Keratinocyte (primary cell): ENCODE results near the gene MPZL2. TPM values are rescaled to one million over a fixed set of nuclear protein-coding genes. Genes with fewer than 3 reads are reported as not detected.

Source experiments
- DNase-seq: peaks from one replicate; pipeline ENCODE4 v3.0.0-alpha.2; 2011; ENCODE audit warnings: low read depth, missing footprints, low spot score
- FAIRE-seq: peaks from 2 replicates; lab custom pipeline; 2011; peaks lifted over from hg19 to GRCh38; lab: Jason Lieb, UNC
- H2AFZ ChIP-seq: 2 replicates; pipeline ENCODE4 v1.6.0; 2012; ENCODE audit warnings: low read length, control low read depth, inconsistent platforms; ENCODE audit not compliant: control insufficient read depth
- H3K27ac ChIP-seq: 2 replicates; pipeline ENCODE4 v1.5.1; 2011; ENCODE audit warnings: low read length; ENCODE audit not compliant: control insufficient read depth, insufficient read depth
- H3K27me3 ChIP-seq: 3 replicates; pipeline ENCODE4 v1.6.0; 2011; ENCODE audit warnings: low read length; ENCODE audit not compliant: control insufficient read depth, insufficient read depth; ENCODE audit errors: extremely low read depth
- H3K36me3 ChIP-seq, 2 experiments: 2 replicates in 1 of 2; 3 replicates in 1 of 2; pipeline ENCODE4 v1.5.1; 2011; ENCODE audit warnings: low read length in 2 of 2, mild to moderate bottlenecking in 1 of 2; ENCODE audit not compliant: control insufficient read depth in 2 of 2, insufficient read depth in 2 of 2; ENCODE audit errors: extremely low read depth in 1 of 2
- H3K4me1 ChIP-seq: 3 replicates; pipeline ENCODE4 v1.5.1; 2011; ENCODE audit warnings: low read length; ENCODE audit not compliant: control insufficient read depth, insufficient read depth; ENCODE audit errors: extremely low read depth
- H3K4me2 ChIP-seq: 3 replicates; pipeline ENCODE4 v1.6.0; 2011; ENCODE audit warnings: low read depth, low read length; ENCODE audit not compliant: control insufficient read depth, insufficient read depth; ENCODE audit errors: extremely low read depth
- H3K4me3 ChIP-seq, 3 experiments: fragments of 200-600 bp in 1 of 3; sonication (generic) in 1 of 3; 2 replicates in 2 of 3; 3 replicates in 1 of 3; pipeline ENCODE4 v1.5.1; 2011 to 2016; ENCODE audit warnings: low read length in 3 of 3, mild to moderate bottlenecking in 3 of 3, control low read depth in 2 of 3, inconsistent platforms in 1 of 3, low read depth in 1 of 3, mixed read lengths in 1 of 3, mixed run types in 1 of 3, moderate library complexity in 1 of 3; ENCODE audit not compliant: control insufficient read depth in 2 of 3, insufficient read depth in 2 of 3; ENCODE audit errors: extremely low read depth in 1 of 3
- H3K79me2 ChIP-seq: 2 replicates; pipeline ENCODE4 v1.6.0; 2012; ENCODE audit warnings: low read length; ENCODE audit not compliant: control insufficient read depth, insufficient read depth
- H3K9ac ChIP-seq: 3 replicates; pipeline ENCODE4 v1.6.0; 2011; ENCODE audit warnings: low read length; ENCODE audit not compliant: control insufficient read depth, insufficient read depth; ENCODE audit errors: extremely low read depth
- H3K9me1 ChIP-seq: 3 replicates; pipeline ENCODE4 v1.6.0; 2011; ENCODE audit warnings: low read length; ENCODE audit not compliant: control insufficient read depth, insufficient read depth; ENCODE audit errors: extremely low read depth
- H3K9me3 ChIP-seq: 2 replicates; pipeline ENCODE4 v1.5.1; 2012; ENCODE audit warnings: low read depth, low read length; ENCODE audit not compliant: control insufficient read depth
- H4K20me1 ChIP-seq: 3 replicates; pipeline ENCODE4 v1.6.0; 2011; ENCODE audit warnings: low read length; ENCODE audit not compliant: control insufficient read depth, insufficient read depth; ENCODE audit errors: extremely low read depth
- CTCF ChIP-seq, 3 experiments: IDR thresholded peaks in 1 of 3; conservative IDR thresholded peaks in 1 of 3; optimal IDR thresholded peaks in 1 of 3; 2 replicates in 2 of 3; 3 replicates in 1 of 3; pipeline versions ENCODE3 to v1.5.1; 2011; ENCODE audit warnings: low read length in 3 of 3, mild to moderate bottlenecking in 3 of 3, moderate library complexity in 2 of 3, control low read depth in 1 of 3, inconsistent platforms in 1 of 3; ENCODE audit not compliant: insufficient read depth in 2 of 3; ENCODE audit errors: extremely low read depth in 1 of 3
- EZH2 ChIP-seq: IDR thresholded peaks from one replicate; pipeline ENCODE4 v1.6.1; 2012; ENCODE audit warnings: inconsistent platforms, mild to moderate bottlenecking, low read length, moderate library complexity
- dilution Hi-C: fragments of 300-500 bp; cut with MboI; formaldehyde crosslinking; loops from one replicate; pipeline ENCODE4 v1.7.0; 2020; ENCODE audit warnings: low sequenced_read_pairs; ENCODE audit not compliant: extremely low pct_ligation_motif_present
- polyA plus RNA-seq, 5 experiments: library from polyadenylated mRNA; depleted of rRNA in 3 of 5; stranded (reverse) in 3 of 5; stranded (forward) in 1 of 5; unstranded in 1 of 5; fragments of >200 nt; gene quantifications; 1 replicate in 1 of 5; 2 replicates in 3 of 5; 3 replicates in 1 of 5; pipeline versions ENCODE4 v1.2.1 to v1.2.3, GENCODE V29; 2011 to 2012; ENCODE audit warnings: missing spikeins in 2 of 5, low read depth in 1 of 5, low replicate concordance in 1 of 5

The MPZL2 gene
- polyA plus RNA-seq, 1 donor (not counting 4 experiments of a cell fraction or from before 2014, with no cell fraction given): 225 TPM

- Histone ChIP-seq H3K27me3 (peaks cover 5% of the 10 kb centered on the region), H3K4me3 (no peak overlapping the region), H3K27ac (no peak overlapping the region), H3K9me1 (no peaks in the 10 kb centered on the region), H2AFZ (no peak overlapping the region), H3K4me1 (no peaks in the 10 kb centered on the region), H4K20me1 (no peaks in the 10 kb centered on the region), H3K36me3 (peaks cover 2% of the 10 kb centered on the region in 2 experiments), H3K9ac (no peak overlapping the region), H3K79me2 (no peaks in the 10 kb centered on the region), H3K9me3 (no peaks in the 10 kb centered on the region), H3K4me2 (no peak overlapping the region)
- FAIRE-seq: no peak
- dilution Hi-C loops: no loop called here
- no peak for DNase-seq
- no peak for TF ChIP-seq EZH2
- no peak for TF ChIP-seq CTCF (optimal IDR thresholded peaks at IDR 0.05 in 1 of 3, IDR thresholded peaks at IDR 0.05 in 1 of 3, conservative IDR thresholded peaks at IDR 0.05 in 1 of 3; ENCODE audit: extremely low read depth in 1 of 3, insufficient read depth in 2 of 3, low read length in 3 of 3)
These were observed 40.1 kb downstream of the MPZL2 start for GRCh38 chr11:118223992-118224391.

GRCh38 chr11:118223570-118223969, 40.5 kb downstream of the MPZL2 start:
- Histone ChIP-seq H3K4me1 (no peaks in the 10 kb centered on the region), H3K4me2 (no peak overlapping the region), H3K27me3 (peaks cover 5% of the 10 kb centered on the region), H3K79me2 (no peaks in the 10 kb centered on the region), H4K20me1 (no peaks in the 10 kb centered on the region), H2AFZ (no peak overlapping the region), H3K4me3 (no peak overlapping the region), H3K36me3 (peaks cover 2% of the 10 kb centered on the region in 2 experiments), H3K9ac (no peak overlapping the region), H3K9me1 (no peaks in the 10 kb centered on the region), H3K9me3 (no peaks in the 10 kb centered on the region), H3K27ac (no peak overlapping the region)
- DNase-seq (no peak), FAIRE-seq (no peak)
- dilution Hi-C loops: no loop called here
- TF ChIP-seq EZH2 (no peak), CTCF (optimal IDR thresholded peaks at IDR 0.05 in 1 of 3, IDR thresholded peaks at IDR 0.05 in 1 of 3, conservative IDR thresholded peaks at IDR 0.05 in 1 of 3; ENCODE audit: extremely low read depth in 1 of 3, insufficient read depth in 2 of 3, low read length in 3 of 3) (no peak)
